ENCODE measurements around the gene GRIP2. TPM values are rescaled to one million over a fixed set of nuclear protein-coding genes. Genes with fewer than 3 reads are reported as not detected.

GRIP2 gene
- polyA plus RNA-seq, 1 donor (not counting 4 experiments of a cell fraction or from before 2014, with no cell fraction given), result 0.01 TPM

- dilution Hi-C loops (cut with MboI; ENCODE audit: extremely low pct_ligation_motif_present, low sequenced_read_pairs), result no loop called here
- DNase-seq (ENCODE audit: low read depth, low spot score), result no peak
- Histone ChIP-seq H3K27me3 (ENCODE audit: control insufficient read depth, extremely low read depth, insufficient read depth, low read length) (peaks cover 4% of the 10 kb centered on the region), H3K27ac (ENCODE audit: control insufficient read depth, insufficient read depth, low read length) (no peak overlapping the region), H3K4me3 (ENCODE audit: control insufficient read depth in 2 of 3, extremely low read depth in 1 of 3, insufficient read depth in 2 of 3, low read depth in 1 of 3, low read length in 3 of 3) (no peak overlapping the region), H4K20me1 (ENCODE audit: control insufficient read depth, extremely low read depth, insufficient read depth, low read length) (peaks cover 4% of the 10 kb centered on the region), H3K79me2 (ENCODE audit: control insufficient read depth, insufficient read depth, low read length) (no peaks in the 10 kb centered on the region), H2AFZ (ENCODE audit: control insufficient read depth, low read length) (no peak overlapping the region), H3K9me3 (ENCODE audit: control insufficient read depth, low read depth, low read length) (no peaks in the 10 kb centered on the region), H3K9ac (ENCODE audit: control insufficient read depth, extremely low read depth, insufficient read depth, low read length) (no peak overlapping the region), H3K36me3 (ENCODE audit: control insufficient read depth in 2 of 2, extremely low read depth in 1 of 2, insufficient read depth in 2 of 2, low read length in 2 of 2) (no peaks in the 10 kb centered on the region), H3K4me2 (ENCODE audit: control insufficient read depth, extremely low read depth, insufficient read depth, low read depth, low read length) (no peak overlapping the region), H3K9me1 (ENCODE audit: control insufficient read depth, extremely low read depth, insufficient read depth, low read length) (no peaks in the 10 kb centered on the region), H3K4me1 (ENCODE audit: control insufficient read depth, extremely low read depth, insufficient read depth, low read length) (no peaks in the 10 kb centered on the region)
- TF ChIP-seq CTCF (optimal IDR thresholded peaks at IDR 0.05 in 1 of 3, IDR thresholded peaks at IDR 0.05 in 1 of 3, conservative IDR thresholded peaks at IDR 0.05 in 1 of 3; ENCODE audit: extremely low read depth in 1 of 3, insufficient read depth in 2 of 3, low read length in 3 of 3), result no peak
- TF ChIP-seq EZH2 (IDR thresholded peaks at IDR 0.05; ENCODE audit: low read length), result no peak
- FAIRE-seq, result no peak
Measured at GRCh38 chr3:14519406-14519805, 20.7 kb downstream of the GRIP2 start.

- no peaks in the 10 kb centered on the region for H3K9me3 ChIP-seq (ENCODE audit: control insufficient read depth, low read depth, low read length)
- H3K9ac ChIP-seq (ENCODE audit: control insufficient read depth, extremely low read depth, insufficient read depth, low read length), result no peak overlapping the region
- no peak overlapping the region for H3K4me2 ChIP-seq (ENCODE audit: control insufficient read depth, extremely low read depth, insufficient read depth, low read depth, low read length)
- H3K4me3 ChIP-seq (ENCODE audit: control insufficient read depth in 2 of 3, extremely low read depth in 1 of 3, insufficient read depth in 2 of 3, low read depth in 1 of 3, low read length in 3 of 3), result no peak overlapping the region
- peaks cover 4% of the 10 kb centered on the region for H3K27me3 ChIP-seq (ENCODE audit: control insufficient read depth, extremely low read depth, insufficient read depth, low read length)
- no peak overlapping the region for H2AFZ ChIP-seq (ENCODE audit: control insufficient read depth, low read length)
- no peaks in the 10 kb centered on the region for H3K79me2 ChIP-seq (ENCODE audit: control insufficient read depth, insufficient read depth, low read length)
- no peaks in the 10 kb centered on the region for H3K4me1 ChIP-seq (ENCODE audit: control insufficient read depth, extremely low read depth, insufficient read depth, low read length)
- no peaks in the 10 kb centered on the region for H3K9me1 ChIP-seq (ENCODE audit: control insufficient read depth, extremely low read depth, insufficient read depth, low read length)
- TF ChIP-seq EZH2 (IDR thresholded peaks at IDR 0.05; ENCODE audit: low read length) (no peak), CTCF (optimal IDR thresholded peaks at IDR 0.05 in 1 of 3, IDR thresholded peaks at IDR 0.05 in 1 of 3, conservative IDR thresholded peaks at IDR 0.05 in 1 of 3; ENCODE audit: extremely low read depth in 1 of 3, insufficient read depth in 2 of 3, low read length in 3 of 3) (no peak)
- H3K36me3 ChIP-seq (ENCODE audit: control insufficient read depth in 2 of 2, extremely low read depth in 1 of 2, insufficient read depth in 2 of 2, low read length in 2 of 2), result no peaks in the 10 kb centered on the region
- H4K20me1 ChIP-seq (ENCODE audit: control insufficient read depth, extremely low read depth, insufficient read depth, low read length), result peaks cover 4% of the 10 kb centered on the region
- H3K27ac ChIP-seq (ENCODE audit: control insufficient read depth, insufficient read depth, low read length), result no peak overlapping the region
- dilution Hi-C loops (cut with MboI; ENCODE audit: extremely low pct_ligation_motif_present, low sequenced_read_pairs), result no loop called here
- FAIRE-seq (no peak), DNase-seq (ENCODE audit: low read depth, low spot score) (no peak)
Measured at GRCh38 chr3:14518893-14519292, 21.2 kb downstream of the GRIP2 start.
